Smooth muscle cell (in vitro differentiated cells): ENCODE data around the gene CEP104. TPM values are rescaled to one million over a fixed set of nuclear protein-coding genes. Genes with fewer than 3 reads are reported as not detected.

Experiments
- DNase-seq: peaks from one replicate; lab custom pipeline; 2025; ENCODE audit not compliant: unreplicated experiment; lab: John Stamatoyannopoulos, UW
- H2AFZ ChIP-seq: fragments of 200-600 bp; sonication (generic); 2 replicates; pipeline ENCODE4 v1.6.0; 2016; ENCODE audit warnings: antibody characterized with exemption, low read depth, mild to moderate bottlenecking
- H3F3A ChIP-seq: fragments of 200-600 bp; sonication (generic); 2 replicates; pipeline ENCODE4 v1.6.0; 2017; ENCODE audit warnings: antibody characterized with exemption, low read depth
- H3K27ac ChIP-seq: fragments of 200-600 bp; sonication (generic); 2 replicates; pipeline ENCODE4 v1.5.1; 2016; ENCODE audit warnings: low read depth, mild to moderate bottlenecking
- H3K27me3 ChIP-seq: fragments of 200-600 bp; sonication (generic); 2 replicates; pipeline ENCODE4 v1.6.1; 2016; ENCODE audit warnings: low read depth, mild to moderate bottlenecking
- H3K36me3 ChIP-seq: fragments of 200-600 bp; sonication (generic); 2 replicates; pipeline ENCODE4 v1.5.1; 2016; ENCODE audit warnings: low read depth
- H3K4me1 ChIP-seq: fragments of 200-600 bp; sonication (generic); 2 replicates; pipeline ENCODE4 v1.5.1; 2016; ENCODE audit warnings: low read depth
- H3K4me2 ChIP-seq: fragments of 200-600 bp; sonication (generic); 2 replicates; pipeline ENCODE4 v1.6.0; 2016; ENCODE audit warnings: mild to moderate bottlenecking
- H3K4me3 ChIP-seq: fragments of 200-600 bp; sonication (generic); 2 replicates; pipeline ENCODE4 v1.5.1; 2016; ENCODE audit warnings: mild to moderate bottlenecking
- H3K79me2 ChIP-seq: fragments of 200-600 bp; sonication (generic); 2 replicates; pipeline ENCODE4 v1.6.0; 2016; ENCODE audit warnings: low read depth, mild to moderate bottlenecking
- H3K9ac ChIP-seq: fragments of 200-600 bp; sonication (generic); 2 replicates; pipeline ENCODE4 v1.6.0; 2016; ENCODE audit warnings: low read depth
- H3K9me3 ChIP-seq: fragments of 200-600 bp; sonication (generic); replicated peaks from 2 replicates; pipeline ENCODE4 v1.5.1; 2016; ENCODE audit warnings: low read depth
- H4K20me1 ChIP-seq: fragments of 200-600 bp; sonication (generic); 2 replicates; pipeline ENCODE4 v1.6.0; 2016; ENCODE audit warnings: low read depth
- CTCF ChIP-seq: fragments of 200-600 bp; sonication (generic); IDR thresholded peaks from 2 replicates; pipeline ENCODE4 v1.5.1; 2017; ENCODE audit warnings: borderline replicate concordance, mild to moderate bottlenecking, antibody characterized with exemption; ENCODE audit not compliant: insufficient read depth, poor library complexity, severe bottlenecking
- WGBS: methylation state at CpG from one replicate; pipeline ENCODE4 v1.1.7; 2016; ENCODE audit warnings: low lambda C conversion rate; 5-methylcytosine and 5-hydroxymethylcytosine counted together
- polyA plus RNA-seq: library from polyadenylated mRNA; unstranded; fragments of >200 nt; fragmentation: Nextera tagmentation; extraction: Ambion mirVana; gene quantifications from 2 replicates; pipeline ENCODE4 v1.2.1, GENCODE V29; 2016
- total RNA-seq: library from RNA; depleted of rRNA; stranded (reverse); fragments of >200 nt; gene quantifications from 2 replicates; pipeline ENCODE4 v1.2.3, GENCODE V29; 2014

Gene CEP104
- total and polyA plus RNA-seq, 2 experiments from 2014 or later: 16.8 to 25.4 TPM

- no peak for TF ChIP-seq CTCF
- WGBS: 98% methylated on average over 10 of the region's 10 CpGs
- Histone ChIP-seq H3K9ac (no peak overlapping the region), H3K4me1 (no peaks in the 10 kb centered on the region), H2AFZ (no peak overlapping the region), H3K79me2 (no peaks in the 10 kb centered on the region), H3K27ac (no peak overlapping the region), H4K20me1 (no peaks in the 10 kb centered on the region), H3K9me3 (no peaks in the 10 kb centered on the region), H3K36me3 (peaks cover 31% of the 10 kb centered on the region), H3K4me2 (no peak overlapping the region), H3K4me3 (no peak overlapping the region), H3K27me3 (no peaks in the 10 kb centered on the region), H3F3A (no peaks in the 10 kb centered on the region)
- DNase-seq: no peak
Observed at GRCh38 chr1:3834701-3835100, 22.3 kb downstream of the CEP104 start.

GRCh38 chr1:3831689-3832088, 25.3 kb downstream of the CEP104 start:
- Histone ChIP-seq H3K4me2 (no peak overlapping the region), H2AFZ (no peak overlapping the region), H3K27me3 (no peaks in the 10 kb centered on the region), H3F3A (no peaks in the 10 kb centered on the region), H3K4me1 (no peaks in the 10 kb centered on the region), H3K9me3 (no peaks in the 10 kb centered on the region), H3K4me3 (no peak overlapping the region), H4K20me1 (no peaks in the 10 kb centered on the region), H3K9ac (no peak overlapping the region), H3K79me2 (no peaks in the 10 kb centered on the region), H3K27ac (no peak overlapping the region), H3K36me3 (peaks cover 6% of the 10 kb centered on the region)
- WGBS: 82% methylated on average over 6 of the region's 6 CpGs
- DNase-seq: no peak
- TF ChIP-seq CTCF: no peak

- Histone ChIP-seq H3K4me3 (no peak overlapping the region), H3K79me2 (no peaks in the 10 kb centered on the region), H3K36me3 (no peaks in the 10 kb centered on the region), H3K9me3 (no peaks in the 10 kb centered on the region), H3K27ac (no peak overlapping the region), H3K27me3 (no peaks in the 10 kb centered on the region), H3K9ac (no peak overlapping the region), H2AFZ (no peak overlapping the region), H4K20me1 (no peaks in the 10 kb centered on the region), H3K4me1 (no peaks in the 10 kb centered on the region), H3F3A (no peaks in the 10 kb centered on the region), H3K4me2 (no peak overlapping the region)
- WGBS: 94% methylated on average over 8 of the region's 8 CpGs
- TF ChIP-seq CTCF: no peak
- no peak for DNase-seq
Observed at GRCh38 chr1:3828391-3828790, 28.6 kb downstream of the CEP104 start.

GRCh38 chr1:3827813-3828307, 29.2 kb downstream of the CEP104 start:
- Histone ChIP-seq H3K9me3 (no peaks in the 10 kb centered on the region), H3K36me3 (no peaks in the 10 kb centered on the region), H3K4me3 (no peak overlapping the region), H3K9ac (no peak overlapping the region), H2AFZ (no peak overlapping the region), H3K27ac (no peak overlapping the region), H4K20me1 (no peaks in the 10 kb centered on the region), H3K4me1 (no peaks in the 10 kb centered on the region), H3K4me2 (no peak overlapping the region), H3F3A (no peaks in the 10 kb centered on the region), H3K27me3 (no peaks in the 10 kb centered on the region), H3K79me2 (no peaks in the 10 kb centered on the region)
- 89% methylated on average over 14 of the region's 14 CpGs for WGBS
- TF ChIP-seq CTCF: no peak
- no peak for DNase-seq
